HepG2 (cell line): ENCODE results near the gene CD8A. TPM values are rescaled to one million over a fixed set of nuclear protein-coding genes. Genes with fewer than 3 reads are reported as not detected.

Experiments
- BCL6 ChIP-seq: IDR thresholded peaks from 2 replicates; pipeline ENCODE4 v1.6.1; 2016; ENCODE audit warnings: missing genetic modification reagents, missing compliant biosample characterization
- DRAP1 ChIP-seq: IDR thresholded peaks from 2 replicates; pipeline ENCODE4 v1.6.1; 2016; ENCODE audit warnings: missing genetic modification reagents, missing compliant biosample characterization
- GFI1 ChIP-seq: sonication (generic); formaldehyde crosslinking; IDR thresholded peaks from 2 replicates; pipeline ENCODE4 v1.5.0; 2020; ENCODE audit warnings: missing genetic modification reagents, mild to moderate bottlenecking, borderline replicate concordance
- HIVEP1 ChIP-seq: sonication (generic); formaldehyde crosslinking; IDR thresholded peaks from 2 replicates; pipeline ENCODE4 v1.4.0; 2020; ENCODE audit warnings: mild to moderate bottlenecking, missing genetic modification reagents
- KLF12 ChIP-seq: sonication (generic); formaldehyde crosslinking; IDR thresholded peaks from 2 replicates; pipeline ENCODE4 v1.4.0; 2020; ENCODE audit warnings: missing genetic modification reagents, borderline replicate concordance
- KLF6 ChIP-seq: IDR thresholded peaks from 2 replicates; pipeline ENCODE4 v1.8.0; 2016; ENCODE audit warnings: missing biosample characterization, missing genetic modification reagents
- KMT2A ChIP-seq: sonication (generic); formaldehyde crosslinking; IDR thresholded peaks from 2 replicates; pipeline ENCODE4 v1.4.0; 2020; ENCODE audit warnings: missing genetic modification reagents
- MIXL1 ChIP-seq: IDR thresholded peaks from 2 replicates; pipeline ENCODE4 v1.6.1; 2016
- MTA1 ChIP-seq: sonication (generic); formaldehyde crosslinking; IDR thresholded peaks from 2 replicates; pipeline ENCODE4 v1.4.0; 2020; ENCODE audit warnings: missing genetic modification reagents, mild to moderate bottlenecking, borderline replicate concordance
- NBN ChIP-seq: fragments of 450-650 bp; conservative IDR thresholded peaks from 2 replicates; pipeline ENCODE4 v1.6.1; 2017
- PCBP1 ChIP-seq: fragments of 200-400 bp; formaldehyde crosslinking; IDR thresholded peaks from 2 replicates; pipeline ENCODE4 v1.6.1; 2017; ENCODE audit warnings: mild to moderate bottlenecking, low read depth, low read length, borderline replicate concordance
- RARA ChIP-seq: IDR thresholded peaks from 2 replicates; pipeline ENCODE4 v1.6.1; 2016; ENCODE audit warnings: missing genetic modification reagents, missing compliant biosample characterization
- RXRB ChIP-seq: IDR thresholded peaks from 2 replicates; pipeline ENCODE4 v1.6.1; 2016; ENCODE audit warnings: borderline replicate concordance, missing genetic modification reagents, missing compliant biosample characterization
- STAT6 ChIP-seq: sonication (generic); formaldehyde crosslinking; IDR thresholded peaks from 2 replicates; pipeline ENCODE4 v1.4.0; 2020; ENCODE audit warnings: missing genetic modification reagents, mild to moderate bottlenecking, borderline replicate concordance
- TBX3 ChIP-seq: fragments of 450-650 bp; IDR thresholded peaks from 2 replicates; pipeline ENCODE4 v1.6.1; 2017; ENCODE audit warnings: antibody characterized with exemption, mild to moderate bottlenecking, inconsistent platforms, borderline replicate concordance
- TFAP4 ChIP-seq: sonication (generic); IDR thresholded peaks from 2 replicates; pipeline ENCODE4 v1.6.1; 2016; ENCODE audit warnings: low read depth, borderline replicate concordance
- TFDP2 ChIP-seq: sonication (generic); formaldehyde crosslinking; IDR thresholded peaks from 2 replicates; pipeline ENCODE4 v1.4.0; 2020; ENCODE audit warnings: missing genetic modification reagents
- THAP8 ChIP-seq: sonication (generic); formaldehyde crosslinking; IDR thresholded peaks from 2 replicates; pipeline ENCODE4 v1.5.1; 2020; ENCODE audit warnings: missing genetic modification reagents, mild to moderate bottlenecking, borderline replicate concordance
- ZNF138 ChIP-seq: sonication (generic); formaldehyde crosslinking; IDR thresholded peaks from 2 replicates; pipeline ENCODE4 v1.5.0; 2020; ENCODE audit warnings: mild to moderate bottlenecking, low read depth, missing genetic modification reagents
- ZNF589 ChIP-seq: sonication (generic); formaldehyde crosslinking; conservative IDR thresholded peaks from 2 replicates; pipeline ENCODE4 v1.8.0; 2022; ENCODE audit warnings: mild to moderate bottlenecking, moderate library complexity, missing genetic modification reagents
- ZNF768 ChIP-seq: sonication (generic); formaldehyde crosslinking; IDR thresholded peaks from 2 replicates; pipeline ENCODE4 v1.4.0; 2020; ENCODE audit warnings: missing genetic modification reagents
- ZNF879 ChIP-seq: sonication (generic); formaldehyde crosslinking; IDR thresholded peaks from 2 replicates; pipeline ENCODE4 v1.8.1; 2023; ENCODE audit warnings: missing genetic modification reagents
- ZSCAN21 ChIP-seq: sonication (generic); formaldehyde crosslinking; IDR thresholded peaks from 2 replicates; pipeline ENCODE4 v1.8.0; 2022; ENCODE audit warnings: mild to moderate bottlenecking, missing genetic modification reagents, moderate library complexity, borderline replicate concordance
- polyA plus RNA-seq, 8 experiments: library from polyadenylated mRNA; depleted of rRNA in 3 of 8; stranded (reverse) in 7 of 8; unstranded in 1 of 8; fragments of >200 nt; fragmentation: Illumina TruSeq in 4 of 8; extraction: Trizol in 4 of 8; gene quantifications; 2 replicates each; pipeline versions ENCODE4 v1.2.1 to v1.2.3, GENCODE V29; 2011 to 2016; ENCODE audit warnings: low read depth in 4 of 8, missing spikeins in 1 of 8, mixed read lengths in 1 of 8; ENCODE audit not compliant: insufficient read depth in 1 of 8
- total RNA-seq, 5 experiments: library from RNA; depleted of rRNA; stranded (reverse); fragments of >200 nt; fragmentation: Illumina TruSeq; extraction: Trizol; gene quantifications; 2 replicates each; pipeline ENCODE4 v1.2.3, GENCODE V29; 2016; ENCODE audit warnings: low read depth in 1 of 5

The CD8A gene
- total and polyA plus RNA-seq, 2 of the 13 experiments (the other 11 are each of a cell fraction or from before 2014, with no cell fraction given): 0.09 TPM; not detected in 1

GRCh38 chr2:86807468-86808275, 17.0 kb upstream of the CD8A start (continued):
- no peak for TF ChIP-seq TFAP4
- TF ChIP-seq BCL6 (CRISPR knock-in tag): peak; percentile 8; the same call in 1 of the 2 replicates
- peak; percentile 45; the same call in 1 of the 2 replicates for TF ChIP-seq ZNF589 (CRISPR knock-in tag)
- no peak for TF ChIP-seq KMT2A (CRISPR knock-in tag)
- no peak for TF ChIP-seq TBX3
- no peak for TF ChIP-seq NBN
- no peak for TF ChIP-seq HIVEP1 (CRISPR knock-in tag)
- no peak for TF ChIP-seq RARA (CRISPR knock-in tag)
- TF ChIP-seq KLF6 (CRISPR knock-in tag): no peak; the same call in 1 of the 2 replicates
- no peak for TF ChIP-seq KLF12 (CRISPR knock-in tag)
- TF ChIP-seq ZSCAN21 (CRISPR knock-in tag): peak; percentile 81
- TF ChIP-seq DRAP1 (CRISPR knock-in tag): 0 out of 2 replicates have a peak, but pooled peaks have one; percentile 11
- TF ChIP-seq STAT6 (CRISPR knock-in tag): no peak
- TF ChIP-seq ZNF768: peak; percentile 29; the same call in 1 of the 2 replicates
- TF ChIP-seq MIXL1 (CRISPR knock-in tag): no peak
- 0 out of 2 replicates have a peak, but pooled peaks have one; percentile 44 for TF ChIP-seq MTA1 (CRISPR knock-in tag)
- peak; percentile 5 for TF ChIP-seq GFI1 (CRISPR knock-in tag)
- TF ChIP-seq THAP8 (CRISPR knock-in tag): no peak
- TF ChIP-seq ZNF879 (CRISPR knock-in tag): no peak
- TF ChIP-seq PCBP1: 0 out of 2 replicates have a peak, but pooled peaks have one; percentile 63
- TF ChIP-seq TFDP2 (CRISPR knock-in tag): no peak
- TF ChIP-seq ZNF138 (CRISPR knock-in tag): peak; percentile 68; the same call in 1 of the 2 replicates
- no peak for TF ChIP-seq RXRB (CRISPR knock-in tag)
